ENCODE data around the gene HNRNPC. TPM values are rescaled to one million over a fixed set of nuclear protein-coding genes. Genes with fewer than 3 reads are reported as not detected.
"Not testable (repeated sequence)": the region's sequence is repeated elsewhere in the genome, so short reads cannot be mapped to it uniquely, and the experiment has no call there.

Gene HNRNPC
- total RNA-seq, 4 donors from 2014 or later: 380 to 454 (median 419) TPM

GRCh38 chr14:21219120-21219519 lies 50.1 kb downstream of the HNRNPC start:
- H3K4me1 ChIP-seq: peaks cover 8 to 10% of the 10 kb centered on the region in 2 donors

GRCh38 chr14:21215879-21216251 lies 53.4 kb downstream of the HNRNPC start:
- Histone ChIP-seq H3K4me1 (peaks cover 14 to 15% of the 10 kb centered on the region in 2 donors), H3K36me3 (peaks cover 32 to 35% of the 10 kb centered on the region in 2 donors), H3K9me3 (no peaks in the 10 kb centered on the region), H3K4me3 (replicated peaks in 1 of 3) (no peak overlapping the region), H3K27ac (no peak overlapping the region), H3K27me3 (no peaks in the 10 kb centered on the region)
- 88 to 91% methylated on average over 4 of the region's 4 CpGs for WGBS, 2 donors
- intact Hi-C loops (cut with DNase I): no loop called here
- TF ChIP-seq CTCF (IDR thresholded peaks at IDR 0.05): no peak
- no peak for TF ChIP-seq POLR2A (IDR thresholded peaks at IDR 0.05)
- no peak for DNase-seq

More at GRCh38 chr14:21219120-21219519, 50.1 kb downstream of the HNRNPC start:
- H3K27ac ChIP-seq: no peak overlapping the region
- TF ChIP-seq POLR2A (IDR thresholded peaks at IDR 0.05): no peak
- TF ChIP-seq CTCF (IDR thresholded peaks at IDR 0.05): no peak
- intact Hi-C loops (cut with DNase I): no loop called here
- DNase-seq: no peak
- no peaks in the 10 kb centered on the region for H3K9me3 ChIP-seq
- no peak overlapping the region for H3K4me3 ChIP-seq (replicated peaks in 1 of 3)
- peaks cover 15 to 27% of the 10 kb centered on the region in 2 donors for H3K36me3 ChIP-seq
- H3K27me3 ChIP-seq: no peaks in the 10 kb centered on the region
- WGBS, 2 donors: 87% methylated on average over 2 of the region's 2 CpGs

- Histone ChIP-seq H3K4me3 (replicated peaks in 1 of 3) (no peak overlapping the region), H3K27me3 (no peaks in the 10 kb centered on the region), H3K9me3 (no peaks in the 10 kb centered on the region), H3K4me1 (peaks cover 14 to 15% of the 10 kb centered on the region in 2 donors), H3K36me3 (peaks cover 33 to 35% of the 10 kb centered on the region in 2 donors), H3K27ac (no peak overlapping the region)
- DNase-seq: no peak
- 86 to 87% methylated on average over 8 of the region's 8 CpGs for WGBS, 2 donors
- intact Hi-C loops (cut with DNase I): no loop called here
- TF ChIP-seq CTCF (IDR thresholded peaks at IDR 0.05): no peak
- no peak for TF ChIP-seq POLR2A (IDR thresholded peaks at IDR 0.05)
Measured at GRCh38 chr14:21215130-21215878, 53.9 kb downstream of the HNRNPC start.

GRCh38 chr14:21213652-21214051 lies 55.6 kb downstream of the HNRNPC start:
- H3K4me1 ChIP-seq: peaks cover 14 to 15% of the 10 kb centered on the region in 2 donors
- WGBS, 2 donors: 100% methylated on average over 1 of the region's 1 CpG
- DNase-seq: no peak
- H3K27ac ChIP-seq: no peak overlapping the region
- no peaks in the 10 kb centered on the region for H3K27me3 ChIP-seq
- intact Hi-C loops (cut with DNase I): no loop called here
- no peak overlapping the region for H3K4me3 ChIP-seq (replicated peaks in 1 of 3)
- H3K36me3 ChIP-seq: peaks cover 46 to 49% of the 10 kb centered on the region in 2 donors
- H3K9me3 ChIP-seq: no peaks in the 10 kb centered on the region
- TF ChIP-seq POLR2A (IDR thresholded peaks at IDR 0.05): no peak

GRCh38 chr14:21212824-21213223 lies 56.4 kb downstream of the HNRNPC start:
- H3K27ac ChIP-seq; intact Hi-C loops (cut with DNase I); H3K27me3 ChIP-seq; DNase-seq; H3K9me3 ChIP-seq; H3K4me3 ChIP-seq (replicated peaks in 1 of 3): not testable (repeated sequence)
- Histone ChIP-seq H3K4me1 (peaks cover 14 to 15% of the 10 kb centered on the region in 2 donors), H3K36me3 (peaks cover 51 to 52% of the 10 kb centered on the region in 2 donors)
- WGBS, 2 donors: 90 to 91% methylated on average over 8 of the region's 8 CpGs

GRCh38 chr14:21211509-21211908 lies 57.7 kb downstream of the HNRNPC start:
- no peak overlapping the region for H3K4me3 ChIP-seq (replicated peaks in 1 of 3)
- WGBS, 2 donors: 90 to 91% methylated on average over 3 of the region's 3 CpGs
- DNase-seq: no peak
- no peaks in the 10 kb centered on the region for H3K9me3 ChIP-seq
- H3K4me1 ChIP-seq: peaks cover 21 to 24% of the 10 kb centered on the region in 2 donors
- TF ChIP-seq POLR2A (IDR thresholded peaks at IDR 0.05) (no peak), CTCF (IDR thresholded peaks at IDR 0.05) (no peak)
- H3K36me3 ChIP-seq: peaks cover 56 to 61% of the 10 kb centered on the region in 2 donors
- H3K27ac ChIP-seq: no peak overlapping the region
- intact Hi-C loops (cut with DNase I): no loop called here
- H3K27me3 ChIP-seq: no peaks in the 10 kb centered on the region

All from thyroid gland (tissue), 4 donors.